ENCODE measurements around the gene PCDH20.

DNA sequence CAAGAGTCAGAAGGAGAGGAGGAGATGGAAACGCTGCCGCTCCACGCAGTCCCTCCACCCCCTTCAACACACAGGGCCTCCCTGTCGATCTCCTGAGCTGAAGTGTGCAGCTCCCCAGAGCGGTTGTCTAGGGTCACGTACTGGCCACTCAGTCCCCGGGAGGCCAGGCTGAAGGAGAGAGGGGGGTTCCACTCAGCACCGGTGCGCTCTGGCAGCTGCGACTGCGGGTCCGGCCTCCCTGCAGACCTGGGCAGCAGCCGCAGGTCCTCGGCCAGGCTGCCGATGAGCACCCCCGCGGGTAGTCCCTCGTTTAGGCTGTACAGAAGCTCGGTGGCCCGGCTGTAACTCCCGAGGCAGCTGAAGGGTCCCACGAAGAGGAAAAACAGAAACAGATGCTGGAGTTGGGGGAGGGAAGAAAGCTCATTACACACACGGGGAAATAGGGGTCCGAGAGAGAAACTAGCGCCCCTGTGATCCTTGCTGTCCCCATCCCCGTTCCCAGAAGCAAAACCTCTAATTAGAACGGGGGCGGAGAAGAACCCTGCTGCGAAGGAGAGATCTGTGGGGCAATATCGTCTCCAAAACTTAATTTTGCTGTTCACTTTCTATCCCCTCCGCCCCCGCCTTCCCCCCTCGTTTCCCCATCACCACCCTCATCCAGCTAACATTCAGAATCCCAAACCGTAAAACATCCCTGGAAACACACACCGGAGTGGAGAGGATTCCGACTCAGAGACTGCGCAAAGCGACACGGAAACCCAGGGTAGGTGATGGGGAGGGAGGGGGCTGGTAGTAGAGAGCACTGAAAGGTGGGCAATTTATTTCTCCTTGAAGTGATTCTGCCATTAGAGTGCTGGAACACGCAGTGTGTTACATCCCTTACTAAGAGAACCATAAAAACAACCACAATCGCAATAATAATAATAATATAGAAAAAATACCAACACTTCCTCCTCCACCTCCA lies 1.8 kb downstream of the PCDH20 start:
- TF ChIP-seq POLR2A (IDR thresholded peaks at IDR 0.05) = no peak
- TF ChIP-seq, protein P1, sequence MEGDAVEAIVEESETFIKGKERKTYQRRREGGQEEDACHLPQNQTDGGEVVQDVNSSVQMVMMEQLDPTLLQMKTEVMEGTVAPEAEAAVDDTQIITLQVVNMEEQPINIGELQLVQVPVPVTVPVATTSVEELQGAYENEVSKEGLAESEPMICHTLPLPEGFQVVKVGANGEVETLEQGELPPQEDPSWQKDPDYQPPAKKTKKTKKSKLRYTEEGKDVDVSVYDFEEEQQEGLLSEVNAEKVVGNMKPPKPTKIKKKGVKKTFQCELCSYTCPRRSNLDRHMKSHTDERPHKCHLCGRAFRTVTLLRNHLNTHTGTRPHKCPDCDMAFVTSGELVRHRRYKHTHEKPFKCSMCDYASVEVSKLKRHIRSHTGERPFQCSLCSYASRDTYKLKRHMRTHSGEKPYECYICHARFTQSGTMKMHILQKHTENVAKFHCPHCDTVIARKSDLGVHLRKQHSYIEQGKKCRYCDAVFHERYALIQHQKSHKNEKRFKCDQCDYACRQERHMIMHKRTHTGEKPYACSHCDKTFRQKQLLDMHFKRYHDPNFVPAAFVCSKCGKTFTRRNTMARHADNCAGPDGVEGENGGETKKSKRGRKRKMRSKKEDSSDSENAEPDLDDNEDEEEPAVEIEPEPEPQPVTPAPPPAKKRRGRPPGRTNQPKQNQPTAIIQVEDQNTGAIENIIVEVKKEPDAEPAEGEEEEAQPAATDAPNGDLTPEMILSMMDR (IDR thresholded peaks at IDR 0.05) = no peak

Data from right lobe of liver (tissue), 4 donors.